ENCODE results near the gene GNGT1.

GNGT1 gene

GRCh38 chr7:93943816-93944540 is 37.6 kb downstream of the GNGT1 start:
- DNase-seq (ENCODE audit: low spot score), result no peak

GRCh38 chr7:93944673-93945072 is 38.3 kb downstream of the GNGT1 start:
- no peak for DNase-seq (ENCODE audit: low spot score)

- no peak for DNase-seq (ENCODE audit: low spot score)
Measured at GRCh38 chr7:93945083-93945482, 38.7 kb downstream of the GNGT1 start.

- no peak for DNase-seq (ENCODE audit: low spot score)
Measured at GRCh38 chr7:93945756-93946535, 39.6 kb downstream of the GNGT1 start.

- DNase-seq (ENCODE audit: low spot score), result no peak
Measured at GRCh38 chr7:93948106-93948505, 41.7 kb downstream of the GNGT1 start.

- DNase-seq (ENCODE audit: low spot score), result no peak
Measured at GRCh38 chr7:93948873-93949272, 42.5 kb downstream of the GNGT1 start.

GRCh38 chr7:93949423-93949822 is 43.1 kb downstream of the GNGT1 start:
- no peak for DNase-seq (ENCODE audit: low spot score)

- DNase-seq (ENCODE audit: low spot score), result no peak
Measured at GRCh38 chr7:93955304-93955703, 48.9 kb downstream of the GNGT1 start.

- DNase-seq (ENCODE audit: low spot score), result no peak
Measured at GRCh38 chr7:93957767-93958166, 51.4 kb downstream of the GNGT1 start.

GRCh38 chr7:93958216-93958615 is 51.8 kb downstream of the GNGT1 start:
- DNase-seq (ENCODE audit: low spot score), result no peak

GRCh38 chr7:93958651-93959050 is 52.3 kb downstream of the GNGT1 start:
- DNase-seq (ENCODE audit: low spot score), result no peak

All from activated CD4-positive, alpha-beta T cell treated with anti-CD3 and anti-CD28 coated beads, Interleukin-2, Interleukin-4, amounts not matched to agents 100 ng/mL and 50 ng/mL, durations not matched to agents 16 hours and 8 hours (primary cell).